Measurements from ENCODE around the gene AXIN1.
A peak's percentile ranks its signal among the peaks of the same experiment; 100 is the strongest.
"Not testable (repeated sequence)": the region's sequence is repeated elsewhere in the genome, so short reads cannot be mapped to it uniquely, and the experiment has no call there.

Gene AXIN1

GRCh38 chr16:263182-263774 lies 89.2 kb downstream of the AXIN1 start:
- DNase-seq: no peak

- DNase-seq: no peak
Observed at GRCh38 chr16:262121-262745, 90.3 kb downstream of the AXIN1 start.

DNA sequence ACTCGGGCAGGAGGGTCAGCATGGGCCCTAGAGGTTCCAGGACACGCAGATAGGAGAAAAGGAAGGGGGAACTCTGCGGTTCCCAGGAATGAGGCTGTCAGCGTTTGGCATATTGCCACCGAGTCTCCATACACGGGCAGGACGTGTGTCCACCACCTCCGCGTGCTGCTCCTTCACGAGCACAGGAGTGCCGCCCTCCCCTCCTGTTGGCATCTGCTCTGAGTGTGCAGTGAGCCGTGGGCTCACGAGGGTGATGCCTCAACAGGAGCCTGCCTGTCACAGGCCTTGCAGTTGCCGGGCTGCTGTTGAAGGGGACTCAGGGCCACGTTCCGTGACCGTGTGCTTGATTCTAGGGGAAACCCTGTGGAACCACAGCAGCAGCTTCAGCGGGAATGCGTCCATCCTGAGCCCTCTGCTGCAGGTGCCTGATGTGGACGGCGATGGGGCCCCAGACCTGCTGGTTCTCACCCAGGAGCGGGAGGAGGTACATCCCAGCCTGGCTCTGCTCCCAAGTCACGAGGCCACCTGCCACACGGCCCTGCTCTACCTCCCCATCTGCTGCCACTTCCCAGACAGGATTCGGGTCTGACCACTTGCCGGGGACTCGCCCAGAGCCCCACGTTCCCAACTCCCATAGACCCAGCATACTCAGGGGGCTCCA lies 91.4 kb downstream of the AXIN1 start:
- no peak for DNase-seq

DNA sequence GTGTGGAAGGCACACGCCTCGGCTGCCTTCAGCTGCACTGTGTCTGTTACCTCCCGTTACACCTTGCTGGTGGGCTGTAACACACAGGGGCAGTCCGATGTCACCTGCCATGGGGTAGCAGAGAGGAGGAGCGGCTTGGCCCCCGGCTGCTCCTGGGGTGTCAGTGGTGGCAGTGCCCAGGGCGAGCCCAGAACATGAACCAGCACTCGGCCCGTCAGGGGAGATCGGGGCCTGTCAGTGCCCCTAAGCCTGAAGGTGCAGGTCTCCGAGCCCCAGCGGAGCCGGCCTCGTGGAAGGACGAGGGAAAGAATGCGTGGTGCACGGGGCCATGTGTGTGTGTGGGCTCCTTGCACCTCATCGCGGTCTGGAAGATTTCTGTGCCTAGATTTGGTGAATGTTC lies 92.2 kb downstream of the AXIN1 start:
- DNase-seq: no peak

DNA sequence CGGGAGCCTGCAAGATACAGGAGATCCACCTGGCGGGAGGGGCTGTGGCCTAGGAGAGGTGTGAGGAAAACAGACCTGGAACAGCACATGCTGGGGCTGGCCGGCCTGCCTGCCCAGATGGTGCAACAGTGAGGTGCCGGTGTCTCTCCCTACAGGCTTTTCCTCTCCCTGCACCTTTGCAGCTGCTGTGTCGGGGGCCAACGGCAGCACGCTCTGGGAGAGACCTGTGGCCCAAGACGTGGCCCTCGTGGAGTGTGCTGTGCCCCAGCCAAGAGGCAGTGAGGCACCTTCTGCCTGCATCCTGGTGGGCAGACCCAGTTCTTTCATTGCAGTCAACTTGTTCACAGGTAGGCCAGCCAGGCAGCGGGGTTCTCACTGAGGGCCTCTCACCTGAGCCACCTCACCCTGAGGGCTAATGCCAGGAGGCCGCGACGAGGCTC lies 92.7 kb downstream of the AXIN1 start:
- DNase-seq: no peak

DNA sequence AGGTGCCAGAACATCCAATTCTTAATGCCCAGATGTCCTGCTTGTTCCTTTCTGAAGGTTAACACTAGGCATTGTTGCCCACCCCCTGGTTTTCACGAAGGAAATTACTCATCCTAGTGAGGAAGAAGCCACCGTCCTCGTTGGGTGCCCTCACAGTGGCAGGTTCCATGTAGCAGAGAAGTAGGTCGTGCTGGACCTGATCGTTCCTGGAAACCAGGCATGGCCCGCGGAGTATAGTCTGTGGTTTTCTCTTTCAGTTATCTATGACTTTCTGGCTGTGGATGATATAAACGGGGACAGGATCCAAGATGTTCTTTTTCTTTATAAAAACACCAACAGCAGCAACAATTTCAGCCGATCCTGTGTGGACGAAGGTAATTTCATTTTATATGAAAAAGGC lies 93.3 kb downstream of the AXIN1 start:
- DNase-seq: no peak

DNA sequence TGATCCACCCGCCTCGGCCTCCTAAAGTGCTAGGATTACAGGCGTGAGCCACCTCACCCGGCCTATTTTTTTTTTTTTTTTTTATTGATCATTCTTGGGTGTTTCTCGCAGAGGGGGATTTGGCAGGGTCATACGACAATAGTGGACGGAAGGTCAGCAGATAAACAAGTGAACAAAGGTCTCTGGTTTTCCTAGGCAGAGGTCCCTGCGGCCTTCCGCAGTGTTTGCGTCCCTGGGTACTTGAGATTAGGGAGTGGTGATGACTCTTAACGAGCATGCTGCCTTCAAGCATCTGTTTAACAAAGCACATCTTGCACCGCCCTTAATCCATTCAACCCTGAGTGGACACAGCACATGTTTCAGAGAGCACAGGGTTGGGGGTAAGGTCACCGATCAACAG lies 94.4 kb downstream of the AXIN1 start:
- DNase-seq: not testable (repeated sequence)

DNA sequence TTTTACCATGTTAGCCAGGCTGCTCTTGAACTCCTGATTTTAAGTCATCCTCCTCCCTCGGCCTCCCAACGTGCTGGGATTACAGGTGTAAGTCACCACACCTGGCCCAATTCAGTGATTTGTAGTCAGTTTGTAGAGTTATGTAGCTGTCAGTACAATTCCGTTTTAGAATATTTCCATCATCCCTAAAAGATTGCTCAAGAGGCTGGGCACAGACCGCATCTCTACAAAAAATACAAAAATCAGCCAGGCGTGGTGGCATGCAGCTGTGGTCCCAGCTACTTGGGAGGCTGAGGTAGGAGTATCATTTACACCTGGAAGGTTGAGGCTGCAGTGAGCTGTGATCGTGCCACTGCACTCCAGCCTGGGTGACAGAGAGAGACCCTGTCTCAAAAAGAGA lies 97.3 kb downstream of the AXIN1 start:
- DNase-seq: no peak

DNA sequence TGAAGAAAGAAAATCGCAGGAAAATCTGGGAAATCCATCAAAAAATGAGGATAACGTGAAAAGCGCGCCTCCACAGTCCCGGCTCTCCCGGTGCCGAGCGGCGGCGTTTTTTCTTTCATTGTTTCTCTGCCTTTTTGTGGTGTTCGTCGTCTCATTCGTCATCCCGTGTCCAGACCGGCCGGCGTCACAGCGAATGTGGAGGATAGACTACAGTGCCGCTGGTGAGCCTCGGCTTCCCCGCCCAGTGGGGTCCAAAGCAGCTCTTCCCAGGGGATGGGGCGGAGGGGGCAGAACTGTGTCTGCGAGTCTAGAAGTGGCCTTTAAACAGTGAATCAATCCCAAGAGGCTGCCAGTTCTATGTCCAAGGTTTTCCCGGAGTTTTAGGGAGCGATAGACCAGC lies 98.1 kb downstream of the AXIN1 start:
- no peak for DNase-seq

DNA sequence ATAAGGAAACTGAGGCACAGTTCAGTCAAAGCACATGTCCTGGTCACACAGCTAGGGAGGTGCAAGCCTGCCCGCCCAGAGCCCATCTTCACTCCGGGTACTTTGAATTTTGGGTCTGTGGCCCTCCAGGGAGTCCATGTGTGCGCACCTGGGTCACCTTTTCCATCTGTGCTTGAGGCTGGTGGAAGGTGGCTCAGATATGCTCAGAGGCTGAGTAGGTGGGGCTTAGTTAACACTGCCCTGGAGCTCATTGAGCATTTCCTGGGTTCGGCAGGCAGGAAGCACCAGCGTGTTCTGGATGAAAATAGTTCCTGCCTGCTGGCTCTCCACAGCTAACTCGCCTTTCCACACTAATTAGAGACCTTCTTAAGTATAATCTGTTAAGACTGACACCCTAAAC lies 98.7 kb downstream of the AXIN1 start:
- DNase-seq: no peak

GRCh38 chr16:252366-253337 lies 99.9 kb downstream of the AXIN1 start:
- DNase-seq: peak; percentile 36 to 38

DNA sequence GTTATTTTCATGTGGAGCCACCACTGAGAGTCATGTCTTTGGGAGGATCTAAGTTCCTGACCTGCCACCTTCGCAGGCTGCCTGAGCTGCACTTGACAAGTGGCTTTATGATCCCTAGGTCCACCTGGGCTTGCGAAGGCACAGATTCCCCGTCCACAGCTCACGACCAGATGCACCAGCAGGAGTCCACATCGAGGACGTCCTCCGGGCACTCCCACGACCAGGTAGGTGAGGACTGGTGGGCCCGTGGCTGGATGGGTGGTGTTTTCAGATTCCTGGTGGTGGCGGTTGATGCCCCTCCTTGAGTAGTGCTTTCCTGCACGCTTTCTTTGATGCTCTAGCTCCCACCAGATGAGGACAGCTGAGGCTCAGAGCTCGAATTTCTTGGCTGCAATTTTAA lies 103.1 kb downstream of the AXIN1 start:
- DNase-seq: no peak

DNA sequence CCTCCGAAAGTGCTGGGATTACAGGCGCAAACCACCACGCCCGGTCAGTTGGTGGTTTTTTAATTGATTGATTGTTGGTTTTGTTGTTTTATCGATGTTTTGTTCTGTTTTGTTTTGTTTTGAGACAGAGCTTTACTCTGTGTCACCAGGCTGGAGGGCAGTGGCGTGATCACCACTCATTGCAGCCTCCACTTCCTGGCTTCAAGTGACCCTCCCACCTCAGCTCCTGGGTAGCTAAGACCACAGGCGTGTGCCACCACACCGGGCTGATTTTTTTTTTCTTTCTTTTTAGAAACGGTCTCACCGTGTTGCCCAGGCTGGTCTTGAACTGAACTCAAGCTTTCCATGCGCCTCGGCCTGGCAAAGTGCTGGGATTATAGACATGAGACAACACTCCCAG lies 105.5 kb downstream of the AXIN1 start:
- DNase-seq: no peak

- no peak for DNase-seq
Observed at GRCh38 chr16:245105-245504, 107.4 kb downstream of the AXIN1 start.

- DNase-seq: no peak
Observed at GRCh38 chr16:243348-243747, 109.2 kb downstream of the AXIN1 start.

DNA sequence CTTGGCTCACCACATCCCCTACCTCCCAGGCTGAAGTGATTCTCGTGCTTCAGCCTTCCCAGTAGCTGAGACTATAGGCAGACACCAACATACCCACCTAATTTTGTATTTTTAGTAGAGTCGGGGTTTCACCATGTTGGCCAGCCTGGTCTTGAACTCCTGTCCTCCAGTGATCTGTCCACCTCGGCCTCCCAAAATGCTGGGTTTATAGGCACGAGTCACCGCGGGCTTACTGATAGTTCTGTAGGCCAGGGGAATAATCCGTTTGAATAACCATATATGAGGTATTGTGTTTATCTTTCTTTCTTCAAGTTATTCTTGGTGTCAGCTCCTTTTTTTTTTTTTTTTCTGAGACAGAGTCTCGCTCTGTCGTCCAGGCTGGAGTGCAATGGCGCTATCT lies 110.2 kb downstream of the AXIN1 start:
- DNase-seq: no peak

DNA sequence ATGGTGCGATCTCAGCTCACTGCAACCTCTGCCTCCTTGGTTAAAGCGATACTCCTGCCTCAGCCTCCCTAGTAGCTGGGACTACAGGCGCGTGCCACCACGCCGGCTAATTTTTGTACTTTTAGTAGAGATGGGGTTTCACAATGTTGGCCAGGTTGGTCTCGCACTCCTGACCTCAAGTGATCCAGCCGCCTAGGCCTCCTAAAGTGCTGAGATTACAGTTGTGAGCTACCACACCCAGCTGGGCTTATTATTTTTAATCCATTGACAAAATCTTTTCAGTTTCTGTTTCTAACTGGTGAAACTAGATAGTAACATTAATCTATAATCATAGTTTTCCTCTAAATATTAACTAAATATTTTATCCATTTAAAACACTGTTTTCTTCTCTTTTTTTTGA lies 112.0 kb downstream of the AXIN1 start:
- no peak for DNase-seq

- DNase-seq: peak in 1 of 2 donors; percentile 3
Observed at GRCh38 chr16:239948-240277, 112.6 kb downstream of the AXIN1 start.
